AG08395 (cell line): ENCODE data around the gene WDR35.
"Not testable (repeated sequence)": the region's sequence is repeated elsewhere in the genome, so short reads cannot be mapped to it uniquely, and the experiment has no call there.

Experiments
- DNase-seq: peaks from one replicate; pipeline ENCODE4 v3.0.0; 2012; ENCODE audit warnings: mixed read lengths, low spot score

WDR35 gene

GRCh38 chr2:19942199-19942598 lies 47.7 kb downstream of the WDR35 start:
- no peak for DNase-seq

GRCh38 chr2:19937004-19937403 lies 52.9 kb downstream of the WDR35 start:
- no peak for DNase-seq

- no peak for DNase-seq
Observed at GRCh38 chr2:19936203-19936602, 53.7 kb downstream of the WDR35 start.

GRCh38 chr2:19933351-19933981 lies 56.4 kb downstream of the WDR35 start:
- DNase-seq, result peak; percentile 64

GRCh38 chr2:19932928-19933327 lies 57.0 kb downstream of the WDR35 start:
- no peak for DNase-seq

- DNase-seq, result no peak
Observed at GRCh38 chr2:19929226-19929625, 60.7 kb downstream of the WDR35 start.

- not testable (repeated sequence) for DNase-seq
Observed at GRCh38 chr2:19927816-19928215, 62.1 kb downstream of the WDR35 start.

- DNase-seq, result not testable (repeated sequence)
Observed at GRCh38 chr2:19924526-19924925, 65.4 kb downstream of the WDR35 start.

GRCh38 chr2:19922188-19922587 lies 67.7 kb downstream of the WDR35 start:
- not testable (repeated sequence) for DNase-seq

GRCh38 chr2:19916385-19916950 lies 73.4 kb downstream of the WDR35 start:
- no peak for DNase-seq

GRCh38 chr2:19914266-19914975 lies 75.5 kb downstream of the WDR35 start:
- DNase-seq, result no peak

GRCh38 chr2:19911808-19912509 lies 77.9 kb downstream of the WDR35 start:
- peak; percentile 70 for DNase-seq

- no peak for DNase-seq
Observed at GRCh38 chr2:19902216-19902740, 87.6 kb downstream of the WDR35 start.

- peak; percentile 97 for DNase-seq
Observed at GRCh38 chr2:19901442-19902215, 88.3 kb downstream of the WDR35 start, which contains the start of gene TTC32. Gene TTC32 (minus strand): TSS chr2:19901983. CDS start chr2:19901854, 129 bp downstream.

GRCh38 chr2:19900931-19901441 lies 88.9 kb downstream of the WDR35 start:
- DNase-seq, result no peak

- DNase-seq, result no peak
Observed at GRCh38 chr2:19899985-19900930, 89.6 kb downstream of the WDR35 start.

GRCh38 chr2:19898592-19899329 lies 91.1 kb downstream of the WDR35 start:
- no peak for DNase-seq

GRCh38 chr2:19897623-19898245 lies 92.2 kb downstream of the WDR35 start:
- DNase-seq, result no peak

GRCh38 chr2:19895535-19895934 lies 94.4 kb downstream of the WDR35 start:
- no peak for DNase-seq
